Liver (tissue), 9 donors: Measurements from ENCODE around the gene ZC3H7B. TPM values are rescaled to one million over a fixed set of nuclear protein-coding genes. Genes with fewer than 3 reads are reported as not detected.

Experiments
- DNase-seq: peaks from one replicate; pipeline ENCODE4 v3.0.0-alpha.2; 2017; ENCODE audit warnings: low spot score
- H3K27ac ChIP-seq, 2 donors: one replicate each; pipeline ENCODE4 v1.7.0; 2013; ENCODE audit warnings: inconsistent platforms in 2 of 2, low read length in 2 of 2, control low read depth in 1 of 2, low read depth in 1 of 2, mild to moderate bottlenecking in 1 of 2
- H3K27me3 ChIP-seq, 4 donors: one replicate each; pipeline versions ENCODE4 v1.6.1 to v1.7.0; 2013; ENCODE audit warnings: low read length in 3 of 4, inconsistent platforms in 1 of 4, mild to moderate bottlenecking in 1 of 4, moderate library complexity in 1 of 4; ENCODE audit not compliant: control insufficient read depth in 4 of 4, insufficient read depth in 4 of 4
- H3K36me3 ChIP-seq, 4 donors: one replicate each; pipeline versions ENCODE4 v1.6.1 to v1.7.0; 2013; ENCODE audit warnings: low read length in 3 of 4, mild to moderate bottlenecking in 3 of 4, low read depth in 1 of 4, moderate library complexity in 1 of 4; ENCODE audit not compliant: control insufficient read depth in 4 of 4, insufficient read depth in 3 of 4
- H3K4me1 ChIP-seq, 4 donors: one replicate each; pipeline versions ENCODE4 v1.6.1 to v1.7.0; 2013; ENCODE audit warnings: low read length in 3 of 4, mild to moderate bottlenecking in 3 of 4, moderate library complexity in 1 of 4; ENCODE audit not compliant: control insufficient read depth in 4 of 4, insufficient read depth in 4 of 4
- H3K4me3 ChIP-seq, 3 donors: one replicate each; pipeline versions ENCODE4 v1.6.1 to v1.7.0; 2013; ENCODE audit warnings: low read length in 3 of 3, control low read depth in 1 of 3, low read depth in 1 of 3, mild to moderate bottlenecking in 1 of 3
- H3K9ac ChIP-seq, 2 donors: one replicate each; pipeline ENCODE4 v1.7.0; 2013; ENCODE audit warnings: low read length in 2 of 2, mild to moderate bottlenecking in 2 of 2, moderate library complexity in 2 of 2, control low read depth in 1 of 2, low read depth in 1 of 2
- H3K9me3 ChIP-seq, 4 donors: one replicate each; pipeline versions ENCODE4 v1.6.1 to v1.7.0; 2013; ENCODE audit warnings: low read length in 3 of 4; ENCODE audit not compliant: control insufficient read depth in 4 of 4
- EGR1 ChIP-seq, 2 donors: IDR thresholded peaks; 2 replicates each; pipeline ENCODE4 v1.6.1; 2016 to 2018; ENCODE audit warnings: antibody characterized with exemption in 2 of 2, low read depth in 2 of 2
- FOXA1 ChIP-seq: IDR thresholded peaks from 2 replicates; pipeline ENCODE4 v1.6.1; 2016; ENCODE audit warnings: antibody characterized with exemption
- FOXA2 ChIP-seq: IDR thresholded peaks from 2 replicates; pipeline ENCODE4 v1.6.1; 2016; ENCODE audit warnings: antibody characterized with exemption
- GABPA ChIP-seq, 2 donors: IDR thresholded peaks in 1 of 2; conservative IDR thresholded peaks in 1 of 2; 2 replicates each; pipeline ENCODE4 v1.6.1; 2016; ENCODE audit warnings: antibody characterized with exemption in 2 of 2, mild to moderate bottlenecking in 1 of 2, moderate library complexity in 1 of 2
- HNF4A ChIP-seq, 2 donors: conservative IDR thresholded peaks; 2 replicates each; pipeline ENCODE4 v1.6.1; 2016; ENCODE audit warnings: antibody characterized with exemption in 2 of 2, mild to moderate bottlenecking in 2 of 2
- JUND ChIP-seq, 2 donors: IDR thresholded peaks; 2 replicates each; pipeline ENCODE4 v1.6.1; 2016; ENCODE audit warnings: antibody characterized with exemption in 2 of 2
- NR2F2 ChIP-seq: IDR thresholded peaks from 2 replicates; pipeline ENCODE4 v1.6.1; 2016; ENCODE audit warnings: antibody characterized with exemption
- RXRA ChIP-seq, 2 donors: IDR thresholded peaks; 2 replicates each; pipeline ENCODE4 v1.6.1; 2017 to 2018; ENCODE audit warnings: antibody characterized with exemption in 2 of 2, mild to moderate bottlenecking in 1 of 2
- SP1 ChIP-seq: IDR thresholded peaks from 2 replicates; pipeline ENCODE4 v1.6.1; 2018; ENCODE audit warnings: antibody characterized with exemption, mild to moderate bottlenecking
- TAF1 ChIP-seq: conservative IDR thresholded peaks from 2 replicates; pipeline ENCODE4 v1.6.1; 2016; ENCODE audit warnings: antibody characterized with exemption, mild to moderate bottlenecking
- YY1 ChIP-seq: IDR thresholded peaks from 2 replicates; pipeline ENCODE4 v1.6.1; 2016; ENCODE audit warnings: antibody characterized with exemption, mild to moderate bottlenecking
- WGBS: extraction: QIAGEN DNeasy Blood & Tissue Kit; methylation state at CpG from one replicate; pipeline ENCODE4 v1.1.7; 2013; 5-methylcytosine and 5-hydroxymethylcytosine counted together
- polyA plus RNA-seq, 2 donors: library from polyadenylated mRNA; stranded (reverse) in 1 of 2; unstranded in 1 of 2; fragments of 200-250 nt in 1 of 2; fragments of >200 nt in 1 of 2; fragmentation: Nextera tagmentation in 1 of 2; extraction: Ambion mirVana in 1 of 2; gene quantifications; one replicate each; pipeline versions ENCODE4 v1.2.1 to v1.2.3, GENCODE V29; 2013 to 2015
- total RNA-seq, 2 donors: library from RNA; depleted of rRNA; stranded (reverse); fragments of >200 nt; gene quantifications; one replicate each; pipeline ENCODE4 v1.2.3, GENCODE V29; 2014
- TF ChIP-seq, protein P1 (sequence below): IDR thresholded peaks from 2 replicates; pipeline ENCODE4 v1.6.1; 2016; ENCODE audit warnings: antibody characterized with exemption
- TF ChIP-seq, protein P2 (sequence below): IDR thresholded peaks from 2 replicates; pipeline ENCODE4 v1.6.1; 2016; ENCODE audit warnings: antibody characterized with exemption, mild to moderate bottlenecking
- TF ChIP-seq, protein P3 (sequence below): IDR thresholded peaks from 2 replicates; pipeline ENCODE4 v1.6.1; 2016; ENCODE audit warnings: antibody characterized with exemption
- donor health status: healthy.
- donor health status: healthy.
- donor health status: healthy.
- donor health status: healthy.
- donor health status: healthy.

ZC3H7B gene
- total and polyA plus RNA-seq, 4 donors, result 6.6 to 50.2 (median 26.1) TPM

GRCh38 chr22:41364233-41364632, 62.9 kb downstream of the ZC3H7B start:
- no peak for DNase-seq
- no peaks in the 10 kb centered on the region for H3K9me3 ChIP-seq
- peaks cover 0 to 3% (median 0%) of the 10 kb centered on the region in 4 donors for H3K36me3 ChIP-seq
- H3K27ac ChIP-seq, result no peak overlapping the region
- no peak overlapping the region for H3K9ac ChIP-seq
- H3K27me3 ChIP-seq, result no peaks in the 10 kb centered on the region
- H3K4me3 ChIP-seq, result no peak overlapping the region
- WGBS, result 83% methylated on average over 6 of the region's 6 CpGs
- H3K4me1 ChIP-seq, result peaks cover 6 to 41% (median 31%) of the 10 kb centered on the region in 4 donors
- TF ChIP-seq JUND (IDR thresholded peaks at IDR 0.05) (no peak), NR2F2 (no peak), FOXA1 (no peak), FOXA2 (no peak), TAF1 (no peak), YY1 (no peak), GABPA (IDR thresholded peaks at IDR 0.05 in 1 of 2, conservative IDR thresholded peaks at IDR 0.05 in 1 of 2) (no peak), EGR1 (IDR thresholded peaks at IDR 0.05; ENCODE audit: low read depth in 2 of 2) (no peak)
- TF ChIP-seq, protein P1, sequence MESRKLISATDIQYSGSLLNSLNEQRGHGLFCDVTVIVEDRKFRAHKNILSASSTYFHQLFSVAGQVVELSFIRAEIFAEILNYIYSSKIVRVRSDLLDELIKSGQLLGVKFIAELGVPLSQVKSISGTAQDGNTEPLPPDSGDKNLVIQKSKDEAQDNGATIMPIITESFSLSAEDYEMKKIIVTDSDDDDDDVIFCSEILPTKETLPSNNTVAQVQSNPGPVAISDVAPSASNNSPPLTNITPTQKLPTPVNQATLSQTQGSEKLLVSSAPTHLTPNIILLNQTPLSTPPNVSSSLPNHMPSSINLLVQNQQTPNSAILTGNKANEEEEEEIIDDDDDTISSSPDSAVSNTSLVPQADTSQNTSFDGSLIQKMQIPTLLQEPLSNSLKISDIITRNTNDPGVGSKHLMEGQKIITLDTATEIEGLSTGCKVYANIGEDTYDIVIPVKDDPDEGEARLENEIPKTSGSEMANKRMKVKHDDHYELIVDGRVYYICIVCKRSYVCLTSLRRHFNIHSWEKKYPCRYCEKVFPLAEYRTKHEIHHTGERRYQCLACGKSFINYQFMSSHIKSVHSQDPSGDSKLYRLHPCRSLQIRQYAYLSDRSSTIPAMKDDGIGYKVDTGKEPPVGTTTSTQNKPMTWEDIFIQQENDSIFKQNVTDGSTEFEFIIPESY, result no peak
- TF ChIP-seq, protein P2, sequence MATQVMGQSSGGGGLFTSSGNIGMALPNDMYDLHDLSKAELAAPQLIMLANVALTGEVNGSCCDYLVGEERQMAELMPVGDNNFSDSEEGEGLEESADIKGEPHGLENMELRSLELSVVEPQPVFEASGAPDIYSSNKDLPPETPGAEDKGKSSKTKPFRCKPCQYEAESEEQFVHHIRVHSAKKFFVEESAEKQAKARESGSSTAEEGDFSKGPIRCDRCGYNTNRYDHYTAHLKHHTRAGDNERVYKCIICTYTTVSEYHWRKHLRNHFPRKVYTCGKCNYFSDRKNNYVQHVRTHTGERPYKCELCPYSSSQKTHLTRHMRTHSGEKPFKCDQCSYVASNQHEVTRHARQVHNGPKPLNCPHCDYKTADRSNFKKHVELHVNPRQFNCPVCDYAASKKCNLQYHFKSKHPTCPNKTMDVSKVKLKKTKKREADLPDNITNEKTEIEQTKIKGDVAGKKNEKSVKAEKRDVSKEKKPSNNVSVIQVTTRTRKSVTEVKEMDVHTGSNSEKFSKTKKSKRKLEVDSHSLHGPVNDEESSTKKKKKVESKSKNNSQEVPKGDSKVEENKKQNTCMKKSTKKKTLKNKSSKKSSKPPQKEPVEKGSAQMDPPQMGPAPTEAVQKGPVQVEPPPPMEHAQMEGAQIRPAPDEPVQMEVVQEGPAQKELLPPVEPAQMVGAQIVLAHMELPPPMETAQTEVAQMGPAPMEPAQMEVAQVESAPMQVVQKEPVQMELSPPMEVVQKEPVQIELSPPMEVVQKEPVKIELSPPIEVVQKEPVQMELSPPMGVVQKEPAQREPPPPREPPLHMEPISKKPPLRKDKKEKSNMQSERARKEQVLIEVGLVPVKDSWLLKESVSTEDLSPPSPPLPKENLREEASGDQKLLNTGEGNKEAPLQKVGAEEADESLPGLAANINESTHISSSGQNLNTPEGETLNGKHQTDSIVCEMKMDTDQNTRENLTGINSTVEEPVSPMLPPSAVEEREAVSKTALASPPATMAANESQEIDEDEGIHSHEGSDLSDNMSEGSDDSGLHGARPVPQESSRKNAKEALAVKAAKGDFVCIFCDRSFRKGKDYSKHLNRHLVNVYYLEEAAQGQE, result no peak
- TF ChIP-seq, protein P3, sequence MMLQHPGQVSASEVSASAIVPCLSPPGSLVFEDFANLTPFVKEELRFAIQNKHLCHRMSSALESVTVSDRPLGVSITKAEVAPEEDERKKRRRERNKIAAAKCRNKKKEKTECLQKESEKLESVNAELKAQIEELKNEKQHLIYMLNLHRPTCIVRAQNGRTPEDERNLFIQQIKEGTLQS, result no peak

DNA sequence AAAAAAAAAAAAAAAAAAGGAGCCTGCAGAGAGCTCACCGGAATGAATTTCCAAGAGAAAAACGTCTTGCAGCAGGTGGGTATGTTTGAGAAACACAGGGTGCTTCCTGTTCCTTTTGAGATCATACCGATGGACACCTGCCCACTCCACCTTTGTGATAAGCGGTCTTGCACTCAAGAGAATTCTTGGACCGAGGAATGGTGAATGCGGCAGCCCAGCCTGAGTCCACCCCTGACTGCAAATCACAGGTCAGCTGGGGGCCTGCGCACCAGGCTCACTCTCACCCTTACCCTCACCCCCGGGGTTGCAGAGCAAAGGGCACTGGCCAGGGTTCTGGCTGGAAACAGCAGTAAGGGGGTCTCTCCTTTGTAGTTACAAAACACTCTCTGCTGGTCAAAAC, 63.6 kb downstream of the ZC3H7B start:
- Histone ChIP-seq H3K27me3 (no peaks in the 10 kb centered on the region), H3K27ac (no peak overlapping the region), H3K9me3 (no peaks in the 10 kb centered on the region), H3K9ac (no peak overlapping the region), H3K4me1 (peaks cover 6 to 47% (median 35%) of the 10 kb centered on the region in 4 donors), H3K4me3 (no peak overlapping the region), H3K36me3 (peaks cover 0 to 3% (median 0%) of the 10 kb centered on the region in 4 donors)
- DNase-seq, result peak; percentile 54
- TF ChIP-seq, protein P1, result no peak
- TF ChIP-seq HNF4A (conservative IDR thresholded peaks at IDR 0.05) (peak; percentile 36 to 56), FOXA2 (no peak), RXRA (IDR thresholded peaks at IDR 0.05) (peak; percentile 54 to 73), TAF1 (no peak), SP1 (peak; percentile 25)
- WGBS, result 33% methylated on average over 8 of the region's 8 CpGs
